K562 (cell line): ENCODE results near the gene DUSP3. TPM values are rescaled to one million over a fixed set of nuclear protein-coding genes. Genes with fewer than 3 reads are reported as not detected.

ENCODE experiments used
- ARID2 ChIP-seq: fragments of 450-650 bp; IDR thresholded peaks from 2 replicates; pipeline ENCODE4 v1.6.1; 2017; ENCODE audit warnings: antibody characterized with exemption, mild to moderate bottlenecking
- ARID3B ChIP-seq: fragments of 250-450 bp; sonication (Bioruptor Pico); IDR thresholded peaks from 2 replicates; pipeline ENCODE4 v1.4.0; 2020; ENCODE audit warnings: borderline replicate concordance
- ARID4B ChIP-seq: sonication (generic); formaldehyde crosslinking; IDR thresholded peaks from 2 replicates; pipeline ENCODE4 v1.8.0; 2022; ENCODE audit warnings: mild to moderate bottlenecking, missing genetic modification reagents
- BCOR ChIP-seq: fragments of 450-650 bp; IDR thresholded peaks from 2 replicates; pipeline ENCODE4 v1.6.1; 2016
- BMI1 ChIP-seq: fragments of 150-350 bp; IDR thresholded peaks from 2 replicates; pipeline ENCODE4 v1.6.1; 2014; ENCODE audit warnings: low read length
- CSDE1 ChIP-seq, 2 experiments: fragments of 450-650 bp; IDR thresholded peaks; 2 replicates each; pipeline ENCODE4 v1.6.1; 2016; ENCODE audit warnings: mild to moderate bottlenecking in 1 of 2
- DDX20 ChIP-seq: fragments of 450-650 bp; IDR thresholded peaks from 2 replicates; pipeline ENCODE4 v1.6.1; 2016; ENCODE audit warnings: missing genetic modification characterization, low read depth, mild to moderate bottlenecking, missing compliant biosample characterization, moderate library complexity
- EZH2 ChIP-seq: IDR thresholded peaks from 2 replicates; pipeline ENCODE4 v1.6.1; 2012; ENCODE audit warnings: low read depth, mild to moderate bottlenecking, inconsistent platforms, low read length, borderline replicate concordance
- FOXJ2 ChIP-seq: fragments of 200-800 bp; sonication (Bioruptor generic); IDR thresholded peaks from 2 replicates; pipeline ENCODE4 v1.6.1; 2016; ENCODE audit warnings: missing genetic modification characterization, missing compliant biosample characterization
- FOXM1 ChIP-seq, 2 experiments: fragments of 450-650 bp in 1 of 2; sonication (generic) in 1 of 2; formaldehyde crosslinking in 1 of 2; IDR thresholded peaks; 2 replicates each; pipeline versions ENCODE4 v1.6.1 to v1.9.0; 2017 to 2022; ENCODE audit warnings: low read depth in 2 of 2, mild to moderate bottlenecking in 2 of 2, missing genetic modification reagents in 1 of 2, moderate library complexity in 1 of 2
- GABPB2 ChIP-seq: fragments of 250-450 bp; sonication (Bioruptor Pico); conservative IDR thresholded peaks from 2 replicates; pipeline ENCODE4 v1.5.1; 2021; ENCODE audit warnings: mild to moderate bottlenecking
- HDAC1 ChIP-seq, 2 experiments: fragments of 450-650 bp; IDR thresholded peaks; 2 replicates each; pipeline ENCODE4 v1.6.1; 2016 to 2017; ENCODE audit warnings: inconsistent platforms in 1 of 2, mild to moderate bottlenecking in 1 of 2, moderate library complexity in 1 of 2
- KAT7 ChIP-seq: sonication (generic); formaldehyde crosslinking; IDR thresholded peaks from 2 replicates; pipeline ENCODE4 v1.8.0; 2022; ENCODE audit warnings: missing genetic modification reagents, mild to moderate bottlenecking, borderline replicate concordance
- NFIC ChIP-seq: fragments of 450-650 bp; IDR thresholded peaks from 2 replicates; pipeline ENCODE4 v1.6.1; 2017; ENCODE audit warnings: mild to moderate bottlenecking, inconsistent platforms
- NUFIP1 ChIP-seq: fragments of 450-650 bp; IDR thresholded peaks from 2 replicates; pipeline ENCODE4 v1.6.1; 2018; ENCODE audit not compliant: partially characterized antibody
- PRMT5 ChIP-seq: sonication (generic); formaldehyde crosslinking; IDR thresholded peaks from 2 replicates; pipeline ENCODE4 v1.5.0; 2020; ENCODE audit warnings: missing genetic modification reagents
- SIRT6 ChIP-seq: IDR thresholded peaks from one replicate; pipeline ENCODE4 v1.6.1; 2012; ENCODE audit warnings: low read depth, mild to moderate bottlenecking, control low read depth, inconsistent platforms, low read length, moderate library complexity
- SMAD4 ChIP-seq: fragments of 250-450 bp; sonication (Bioruptor Pico); conservative IDR thresholded peaks from 2 replicates; pipeline ENCODE4 v1.8.0; 2021; ENCODE audit warnings: inconsistent platforms, mild to moderate bottlenecking, moderate library complexity
- ZBTB17 ChIP-seq: fragments of 450-650 bp; formaldehyde crosslinking; IDR thresholded peaks from 2 replicates; pipeline ENCODE4 v1.4.0; 2020; ENCODE audit warnings: mild to moderate bottlenecking
- ZNF639 ChIP-seq, 2 experiments: fragments of 200-800 bp in 1 of 2; sonication (Bioruptor generic) in 1 of 2; sonication (generic) in 1 of 2; formaldehyde crosslinking in 1 of 2; IDR thresholded peaks in 1 of 2; conservative IDR thresholded peaks in 1 of 2; 2 replicates each; pipeline versions ENCODE4 v1.5.0 to v1.6.1; 2016 to 2020; ENCODE audit warnings: missing compliant biosample characterization in 1 of 2, missing genetic modification characterization in 1 of 2, missing genetic modification reagents in 1 of 2
- polyA plus RNA-seq, 8 experiments: library from polyadenylated mRNA; depleted of rRNA in 4 of 8; stranded (reverse) in 5 of 8; unstranded in 3 of 8; fragments of >200 nt; fragmentation: Nextera tagmentation in 2 of 8; fragmentation: Illumina TruSeq in 1 of 8; extraction: Ambion mirVana in 2 of 8; extraction: Trizol in 1 of 8; gene quantifications; 2 replicates each; pipeline versions ENCODE4 v1.2.1 to v1.2.3, GENCODE V29; 2011 to 2014; ENCODE audit warnings: inconsistent platforms in 1 of 8, missing spikeins in 1 of 8
- total RNA-seq, 7 experiments: library from RNA; depleted of rRNA in 6 of 7; stranded (reverse); fragments of >200 nt in 6 of 7; fragmentation: Illumina TruSeq in 2 of 7; extraction: Trizol in 2 of 7; gene quantifications; 2 replicates each; pipeline versions ENCODE4 v1.2.1 to v1.2.3, GENCODE V29; 2011 to 2021; ENCODE audit warnings: low replicate concordance in 1 of 7

DUSP3 gene
- total and polyA plus RNA-seq, 9 of the 15 experiments (the other 6 are each of a cell fraction or from before 2014, with no cell fraction given) = 4.1 to 19.8 (median 12.3) TPM

GRCh38 chr17:43778337-43779144 lies at the start of gene DUSP3 (continued):
- TF ChIP-seq HDAC1 (IDR thresholded peaks at IDR 0.05) (peak in 1 of 2 experiments; percentile 46; a peak in 1 of 4 replicates), ARID4B (CRISPR knock-in tag) (peak; percentile 81), BCOR (peak; percentile 30; the same call in 1 of the 2 replicates), ARID2 (no peak), KAT7 (CRISPR knock-in tag) (0 out of 2 replicates have a peak, but pooled peaks have one; percentile 8), ZBTB17 (CRISPR knock-in tag) (no peak), PRMT5 (CRISPR knock-in tag) (no peak), ZNF639 (CRISPR knock-in tag; conservative IDR thresholded peaks at IDR 0.05 in 1 of 2, IDR thresholded peaks at IDR 0.05 in 1 of 2) (0 out of 4 replicates have a peak, but pooled peaks of 1 of the 2 experiments have one; percentile 59), CSDE1 (IDR thresholded peaks at IDR 0.05) (0 out of 4 replicates have a peak, but pooled peaks of 1 of the 2 experiments have one; percentile 66), EZH2 (no peak), SIRT6 (no peak), FOXM1 (IDR thresholded peaks at IDR 0.05; ENCODE audit: low read depth) (no peak), FOXM1 (CRISPR knock-in tag; IDR thresholded peaks at IDR 0.05; ENCODE audit: low read depth) (0 out of 2 replicates have a peak, but pooled peaks have one; percentile 45), NUFIP1 (no peak), DDX20 (no peak), NFIC (peak; percentile 41; the same call in 1 of the 2 replicates), FOXJ2 (tag) (peak; percentile 64; the same call in 1 of the 2 replicates), SMAD4 (peak; percentile 16; the same call in 1 of the 2 replicates), BMI1 (peak; percentile 81), GABPB2 (no peak), ARID3B (CRISPR knock-in tag) (no peak)
